Stimulated activated CD4-positive, alpha-beta T cell treated with anti-CD3 and anti-CD28 coated beads, TNF-alpha, amount 100 ng/mL, for 4 hours (primary cell): ENCODE measurements around the gene FOXL1.
A peak's percentile ranks its signal among the peaks of the same experiment; 100 is the strongest.

Source experiments
- DNase-seq, 3 experiments: peaks; one replicate each; pipeline ENCODE4 v3.0.0-alpha.2; 2020; ENCODE audit warnings: low read depth in 3 of 3

The FOXL1 gene

GRCh38 chr16:86549076-86549892, 29.1 kb upstream of the FOXL1 start:
- DNase-seq, result no peak

- DNase-seq, result no peak
Observed at GRCh38 chr16:86549893-86550190, 28.5 kb upstream of the FOXL1 start.

- no peak for DNase-seq
Observed at GRCh38 chr16:86550281-86550680, 28.1 kb upstream of the FOXL1 start.

GRCh38 chr16:86553356-86553755, 25.0 kb upstream of the FOXL1 start:
- no peak for DNase-seq

- DNase-seq, result no peak
Observed at GRCh38 chr16:86554599-86554916, 23.8 kb upstream of the FOXL1 start.

- peak; percentile 92 to 96 (median 96) for DNase-seq
Observed at GRCh38 chr16:86554917-86555703, 23.2 kb upstream of the FOXL1 start, which contains the start of gene MTHFSD. TSS of gene MTHFSD (minus strand) at chr16:86555235. CDS start at chr16:86555184, 51 bp downstream.

- no peak for DNase-seq
Observed at GRCh38 chr16:86555704-86556075, 22.7 kb upstream of the FOXL1 start.

GRCh38 chr16:86556576-86556975, 21.8 kb upstream of the FOXL1 start:
- no peak for DNase-seq

GRCh38 chr16:86557587-86557986, 20.8 kb upstream of the FOXL1 start:
- DNase-seq, result no peak

- no peak for DNase-seq
Observed at GRCh38 chr16:86558355-86559193, 19.8 kb upstream of the FOXL1 start.

- DNase-seq, result no peak
Observed at GRCh38 chr16:86559802-86560305, 18.5 kb upstream of the FOXL1 start.

- no peak for DNase-seq
Observed at GRCh38 chr16:86562356-86562755, 16.0 kb upstream of the FOXL1 start.

GRCh38 chr16:86563469-86564345, 14.6 kb upstream of the FOXL1 start:
- peak; percentile 69 to 80 (median 74) for DNase-seq

GRCh38 chr16:86565181-86565631, 13.1 kb upstream of the FOXL1 start:
- no peak for DNase-seq

GRCh38 chr16:86565644-86566511, 12.5 kb upstream of the FOXL1 start:
- DNase-seq, result no peak

- DNase-seq, result no peak
Observed at GRCh38 chr16:86566601-86566965, 11.8 kb upstream of the FOXL1 start, which contains the start of gene FOXC2. TSS of gene FOXC2 (plus strand) at chr16:86566829. CDS start at chr16:86567336, 507 bp downstream.

- no peak for DNase-seq
Observed at GRCh38 chr16:86566966-86567700, 11.2 kb upstream of the FOXL1 start.

- DNase-seq, result no peak
Observed at GRCh38 chr16:86567701-86568581, 10.4 kb upstream of the FOXL1 start.
